CD4-positive, alpha-beta T cell treated with Interleukin-1 beta for 1 hour (primary cell): Measurements from ENCODE around the gene ZFAND3.
A peak's percentile ranks its signal among the peaks of the same experiment; 100 is the strongest.
"Not testable (repeated sequence)": the region's sequence is repeated elsewhere in the genome, so short reads cannot be mapped to it uniquely, and the experiment has no call there.

Experiments used
- DNase-seq, 2 donors: peaks; one replicate each; pipeline ENCODE4 v3.0.0-alpha.2; 2020 to 2022

Gene ZFAND3

DNA sequence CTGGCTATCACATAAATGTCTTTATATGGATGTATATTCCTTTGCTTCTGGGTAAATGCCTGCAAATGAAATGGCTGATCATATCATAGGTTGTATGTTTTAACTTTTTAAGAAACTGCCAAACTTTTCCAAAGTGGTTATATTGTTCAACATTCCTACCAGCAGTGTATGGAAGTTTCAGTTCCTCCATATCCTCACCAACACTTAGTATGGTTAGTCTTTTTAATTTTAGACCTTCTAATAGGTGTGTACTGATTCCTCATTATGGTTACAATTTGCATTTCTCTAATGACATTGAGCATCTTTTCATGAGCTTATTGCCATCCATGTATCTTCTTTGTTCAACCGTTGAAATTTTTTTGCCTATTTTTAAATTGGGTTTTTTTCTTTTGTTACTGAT lies 155.4 kb downstream of the ZFAND3 start:
- no peak for DNase-seq

DNA sequence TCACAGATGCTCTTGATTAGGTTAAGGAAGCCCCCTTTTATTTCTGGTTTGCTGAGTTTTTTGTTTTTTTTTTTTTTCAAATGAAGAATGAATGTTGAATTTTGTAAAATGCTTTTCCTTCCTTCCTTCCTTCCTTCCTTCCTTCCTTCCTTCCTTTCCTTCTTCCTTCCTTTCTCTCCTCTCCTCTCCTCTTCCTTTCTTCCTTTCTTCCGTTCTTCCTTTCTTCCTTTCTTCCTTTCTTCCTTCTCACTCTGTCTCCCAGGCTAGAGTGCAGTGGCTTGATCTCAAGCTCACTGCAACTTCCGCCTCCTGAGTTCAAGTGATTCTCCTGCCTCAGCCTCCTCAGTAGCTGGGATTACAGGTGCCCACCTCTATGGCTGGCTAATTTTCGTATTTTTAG lies 158.2 kb downstream of the ZFAND3 start:
- DNase-seq, result no peak

DNA sequence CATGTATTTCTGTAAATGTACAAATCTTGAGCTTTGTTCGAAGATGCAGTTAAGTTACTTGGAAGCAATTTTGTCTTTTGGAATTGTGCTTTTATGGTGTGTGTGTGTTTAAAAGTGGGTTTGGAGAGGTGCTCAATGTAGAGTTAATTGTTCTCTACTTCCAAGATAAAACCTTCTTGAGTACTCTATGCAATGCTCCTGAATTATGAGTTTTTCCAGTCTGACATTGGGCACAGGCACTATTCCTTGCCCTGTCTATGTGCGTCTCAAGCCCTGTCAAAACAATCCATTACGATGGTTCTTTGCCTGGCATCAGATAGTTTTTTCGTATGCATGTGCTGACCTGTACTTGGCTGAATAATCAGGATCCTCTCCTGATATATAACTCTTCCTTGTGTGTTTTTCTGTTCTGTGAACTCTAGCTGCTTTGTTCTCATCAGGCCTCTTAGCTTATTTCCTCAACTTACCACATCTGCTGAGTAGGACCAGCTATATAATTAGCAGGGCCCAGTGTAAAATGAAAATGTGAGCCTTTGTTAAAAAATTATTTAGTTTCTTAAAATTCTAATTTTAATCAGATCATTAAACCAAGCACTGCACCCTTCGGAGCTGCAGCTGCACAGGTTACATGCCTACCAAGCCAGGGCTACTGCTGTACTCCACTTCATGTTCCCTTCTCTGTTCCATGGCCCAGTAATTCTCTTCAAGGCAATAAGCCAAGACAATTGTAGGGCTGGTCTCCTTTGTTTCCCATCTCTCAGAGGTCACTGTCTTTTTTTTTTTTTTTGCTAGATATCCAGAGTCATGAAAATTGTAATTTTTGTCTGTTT lies 160.1 kb downstream of the ZFAND3 start:
- DNase-seq, result no peak

DNA sequence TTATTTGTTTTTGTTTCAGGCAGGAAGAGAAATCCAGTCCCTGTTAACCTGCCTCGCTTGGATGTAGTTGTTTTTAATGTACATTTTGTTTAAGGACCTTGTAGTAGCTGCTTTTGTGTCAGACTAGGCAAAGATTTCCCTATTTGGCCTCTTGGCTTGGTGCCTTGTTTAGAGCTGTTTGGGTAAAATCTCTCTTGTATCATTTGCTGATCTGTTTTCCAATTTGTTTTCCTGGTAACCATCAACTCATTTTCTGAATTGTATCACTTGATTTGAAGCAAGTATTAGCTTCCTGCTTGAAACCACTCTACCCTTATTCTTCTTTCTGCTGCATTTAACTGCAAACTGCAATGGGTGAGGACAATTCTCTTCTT lies 160.7 kb downstream of the ZFAND3 start:
- no peak for DNase-seq

DNA sequence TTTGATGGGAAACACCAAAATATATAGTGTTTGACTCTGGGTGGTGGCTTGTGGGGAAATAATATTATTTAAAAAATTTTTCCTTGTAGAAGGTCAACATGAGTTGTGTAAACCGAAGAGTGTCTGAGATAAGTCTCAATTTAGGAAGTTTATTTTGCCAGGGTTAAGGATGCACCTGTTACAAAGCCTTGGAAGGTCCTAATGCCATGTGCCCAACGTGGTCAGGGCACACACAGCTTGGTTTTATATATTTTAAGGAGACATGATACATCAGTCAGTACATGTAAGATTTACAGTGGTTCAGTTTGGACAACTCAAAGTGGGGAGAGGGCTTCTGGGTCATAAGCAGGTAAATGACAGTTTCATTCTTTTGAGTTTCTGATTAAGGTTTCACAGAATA lies 162.1 kb downstream of the ZFAND3 start:
- DNase-seq, result no peak

DNA sequence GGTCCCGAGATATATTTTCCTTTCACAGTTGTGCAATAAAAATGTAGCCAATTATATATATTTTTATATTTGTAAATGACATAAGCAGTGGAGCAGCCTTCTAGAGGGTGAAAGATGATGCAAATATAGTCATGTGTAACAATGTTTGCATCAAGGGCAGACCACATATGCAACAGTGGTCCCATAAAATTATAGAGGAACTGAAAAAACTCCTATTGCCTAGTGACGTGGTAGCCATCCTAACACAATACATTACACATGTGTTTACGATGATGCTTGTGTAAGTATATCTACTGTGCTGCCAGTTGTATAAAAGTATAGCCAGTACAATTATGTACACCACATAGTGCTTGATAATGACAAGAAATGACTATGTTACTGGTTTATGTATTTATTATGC lies 162.8 kb downstream of the ZFAND3 start:
- DNase-seq, result no peak

DNA sequence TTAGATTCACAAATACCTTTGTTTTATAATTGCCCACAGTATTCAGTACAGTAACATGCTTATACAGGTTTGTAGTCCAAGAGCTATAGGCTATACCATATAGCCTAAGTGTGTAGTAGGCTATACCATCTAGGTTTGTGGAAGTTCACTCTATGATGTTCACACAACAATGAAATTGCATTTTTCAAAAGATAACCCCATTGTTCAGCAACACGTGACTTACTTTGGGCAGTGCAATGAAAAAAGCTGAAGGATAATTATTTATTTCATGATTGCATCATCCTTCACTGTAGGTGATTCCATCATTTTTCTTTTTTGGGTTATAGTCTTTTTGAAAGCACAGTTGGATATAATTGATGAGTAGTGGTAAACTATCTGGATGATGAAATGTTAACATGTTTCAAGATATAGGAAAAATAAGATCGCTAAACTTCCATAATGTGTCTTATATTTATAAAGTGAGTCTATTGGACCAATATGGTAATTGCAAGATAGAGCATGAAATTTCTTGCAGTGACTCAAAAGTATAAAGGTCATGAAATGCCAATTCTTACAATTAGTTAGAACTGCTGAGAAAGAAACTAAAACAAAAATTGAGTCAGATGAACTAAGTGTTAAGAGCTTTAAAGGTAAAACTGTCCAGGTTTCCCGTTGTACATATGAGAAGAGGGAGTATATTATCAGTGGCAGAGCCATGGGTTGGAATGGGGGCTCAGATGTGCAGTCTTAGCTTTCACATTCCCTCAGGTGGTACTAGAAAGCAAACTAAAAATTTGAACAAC lies 164.4 kb downstream of the ZFAND3 start:
- DNase-seq, result no peak

DNA sequence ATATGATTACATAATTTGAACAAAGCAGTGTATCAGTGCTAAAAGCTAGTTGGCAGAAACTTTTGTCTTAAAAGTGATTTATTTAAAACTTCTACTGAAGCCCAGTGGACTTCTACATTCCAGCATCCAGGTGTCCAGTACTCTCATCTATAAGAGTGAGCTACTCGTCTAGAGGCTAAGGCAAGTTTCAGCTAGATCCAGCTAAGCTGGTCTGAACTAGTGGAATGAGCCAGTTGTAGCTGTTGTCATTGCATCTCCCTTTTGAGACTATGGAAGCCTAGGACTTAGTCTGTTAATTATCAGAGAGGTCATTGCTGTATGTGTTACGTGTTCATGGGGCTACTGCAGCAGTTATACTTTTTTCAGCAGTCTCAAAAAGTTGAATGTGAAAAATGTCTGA lies 165.1 kb downstream of the ZFAND3 start:
- no peak for DNase-seq

DNA sequence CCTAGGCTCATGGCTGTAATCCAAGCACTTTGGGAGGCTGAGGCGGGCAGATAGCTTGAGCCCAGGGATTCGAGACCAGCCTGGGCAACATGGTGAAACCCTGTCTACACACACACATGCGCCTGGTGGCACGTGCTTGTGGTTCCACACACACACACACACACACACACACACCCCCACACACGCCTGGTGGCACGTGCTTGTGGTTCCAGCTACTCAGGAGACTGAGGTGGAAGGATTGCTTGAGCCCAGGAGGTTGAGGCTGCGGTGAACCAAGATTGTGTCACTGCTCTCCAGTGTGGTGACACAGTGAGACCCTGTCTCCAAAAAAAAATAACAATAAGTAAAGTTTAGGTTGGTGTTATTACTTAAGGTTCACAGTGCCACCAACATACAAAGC lies 165.8 kb downstream of the ZFAND3 start:
- DNase-seq, result peak in 1 of 2 donors; percentile 26

DNA sequence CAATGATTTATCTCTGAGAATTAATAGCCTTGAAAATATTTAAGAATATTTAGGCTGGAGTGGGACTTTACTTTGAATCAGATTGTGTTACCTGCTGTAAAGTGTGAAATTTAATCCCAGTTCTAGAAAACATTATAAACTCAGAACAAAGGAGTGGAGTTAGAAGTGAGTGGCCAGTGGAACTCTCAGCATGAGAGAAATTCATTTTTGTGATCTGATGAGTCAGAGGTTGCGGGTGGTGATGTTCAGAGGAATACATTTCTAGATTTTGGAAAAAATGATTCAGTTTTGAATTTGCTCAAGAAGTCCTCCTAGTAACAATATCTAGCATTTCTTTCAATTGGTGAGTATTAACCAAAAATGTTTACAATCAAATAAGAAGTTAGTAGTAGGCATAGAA lies 167.5 kb downstream of the ZFAND3 start:
- no peak for DNase-seq

DNA sequence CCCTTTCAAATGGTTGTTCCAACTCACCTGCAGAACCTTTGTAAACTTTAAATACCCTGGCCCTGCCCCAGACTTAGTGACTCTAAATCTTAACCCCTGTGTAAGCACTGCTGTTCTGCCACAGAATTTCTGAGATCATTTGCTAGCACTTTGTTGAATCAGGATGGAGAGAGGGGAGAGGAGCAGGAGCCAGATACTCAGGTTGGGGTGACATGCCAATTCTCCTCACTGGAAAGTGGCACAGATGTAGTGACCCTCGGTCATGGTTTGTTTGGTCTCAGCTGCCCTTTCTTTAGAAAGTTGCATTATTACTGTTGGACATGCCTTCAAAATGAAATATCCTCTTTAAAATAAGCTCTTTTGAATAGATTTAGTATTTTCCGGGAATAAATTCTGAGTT lies 168.0 kb downstream of the ZFAND3 start:
- DNase-seq, result no peak

DNA sequence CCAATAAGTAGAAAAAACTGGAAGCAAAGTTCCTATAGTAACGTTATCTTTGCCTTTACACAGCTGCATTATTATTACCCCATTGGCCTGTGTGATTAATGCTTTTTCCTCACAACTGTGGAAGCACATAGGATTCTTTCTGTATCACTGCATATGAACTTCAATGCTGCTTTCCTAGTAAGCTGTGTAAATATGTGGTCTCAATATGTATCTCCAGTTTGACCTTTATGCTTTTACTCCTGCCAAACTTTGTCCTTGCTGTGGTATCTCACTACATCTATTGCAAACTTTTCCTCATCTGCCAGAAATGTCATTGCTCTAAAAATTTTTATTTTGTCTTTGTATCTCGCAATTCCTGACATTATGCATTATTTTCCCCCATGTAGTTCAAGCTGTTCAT lies 168.6 kb downstream of the ZFAND3 start:
- no peak for DNase-seq

DNA sequence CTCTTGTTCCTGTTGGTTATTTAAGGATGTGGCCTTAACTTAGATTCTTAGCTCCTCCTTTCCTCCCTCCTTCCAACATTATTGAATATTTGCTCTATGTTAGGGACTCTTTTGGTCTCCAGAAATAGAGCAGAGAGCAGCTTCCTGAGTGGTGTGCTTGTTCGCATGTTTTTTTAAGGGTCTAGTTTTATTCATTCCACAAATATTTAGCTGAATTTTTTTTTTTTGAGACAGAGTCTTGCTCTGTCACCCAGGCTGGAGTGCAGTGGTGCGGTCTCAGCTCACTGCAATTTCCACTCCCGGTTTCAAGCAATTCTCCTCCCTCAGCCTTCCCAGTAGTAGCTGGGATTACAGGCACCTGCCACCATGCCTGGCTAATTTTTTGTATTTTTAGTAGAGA lies 169.2 kb downstream of the ZFAND3 start:
- no peak for DNase-seq

DNA sequence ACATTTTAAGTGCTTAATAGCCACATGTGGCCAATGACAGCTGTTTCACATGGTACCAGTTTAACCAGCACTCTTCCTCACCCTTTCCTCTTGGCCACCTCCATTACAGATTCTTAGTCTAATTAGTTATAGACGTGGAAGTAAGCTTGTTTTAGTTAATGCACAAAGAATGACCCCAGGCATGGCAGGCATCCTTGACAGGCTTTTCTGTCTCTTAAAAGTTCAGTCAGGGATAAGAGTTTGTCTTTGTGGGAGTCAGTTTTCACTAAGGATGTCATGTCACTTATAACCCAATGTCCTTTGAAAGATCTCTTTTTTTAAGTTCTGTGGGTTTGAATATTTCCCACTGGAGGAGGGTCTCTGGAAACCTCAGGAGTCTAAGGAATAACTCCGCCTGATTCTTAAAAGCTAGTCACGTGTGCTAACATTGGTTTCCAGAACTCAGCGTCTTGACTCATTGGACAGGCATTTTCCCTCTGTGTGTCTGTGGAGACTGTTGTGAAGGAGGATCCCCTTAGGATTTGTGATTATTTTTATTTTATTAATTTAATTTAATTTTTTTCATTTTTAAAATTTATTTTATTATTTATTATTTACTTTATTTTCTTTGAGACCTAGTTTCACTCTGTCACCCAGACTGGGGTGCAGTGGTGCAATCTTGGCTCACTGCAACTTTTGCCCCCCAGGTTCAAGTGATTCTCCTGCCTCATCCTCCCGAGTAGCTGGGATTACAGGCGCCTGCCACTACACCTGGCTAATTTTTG lies 171.4 kb downstream of the ZFAND3 start:
- DNase-seq, result no peak

DNA sequence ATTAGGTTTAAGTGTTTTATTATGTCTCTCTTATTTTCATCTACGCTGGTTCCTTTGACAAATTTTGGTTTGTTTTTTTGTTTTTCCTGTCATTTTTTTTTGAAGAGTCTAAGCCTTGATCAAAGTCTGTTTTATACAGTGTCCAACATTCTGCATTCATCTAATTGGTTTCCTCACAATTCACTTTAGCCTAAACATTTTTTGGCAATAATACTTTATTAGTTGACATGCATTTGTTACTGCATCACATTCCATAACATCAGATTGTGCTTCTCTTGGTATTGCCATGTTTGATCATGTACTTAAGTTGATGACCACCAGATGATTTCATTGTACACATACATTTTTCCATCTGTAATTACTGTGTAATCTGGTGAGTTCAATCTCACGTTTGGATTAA lies 173.2 kb downstream of the ZFAND3 start:
- DNase-seq, result no peak

DNA sequence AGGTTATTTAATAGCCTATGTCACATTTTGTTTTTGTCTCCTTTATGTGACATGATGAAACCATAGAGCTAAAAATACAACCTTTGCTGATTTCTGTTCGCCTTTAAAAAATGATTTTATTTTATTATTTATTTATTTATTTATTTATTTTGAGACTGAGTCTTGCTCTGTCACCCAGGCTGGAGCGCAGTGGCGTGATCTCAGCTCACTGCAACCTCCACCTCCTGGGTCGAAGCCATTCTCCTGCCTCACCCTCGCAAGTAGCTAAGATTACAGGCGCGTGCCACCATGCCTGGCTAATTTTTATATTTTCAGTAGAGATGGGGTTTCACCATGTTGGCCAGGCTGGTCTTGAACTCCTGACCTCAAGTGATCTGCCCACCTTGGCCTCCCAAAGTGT lies 173.7 kb downstream of the ZFAND3 start:
- not testable (repeated sequence) for DNase-seq

DNA sequence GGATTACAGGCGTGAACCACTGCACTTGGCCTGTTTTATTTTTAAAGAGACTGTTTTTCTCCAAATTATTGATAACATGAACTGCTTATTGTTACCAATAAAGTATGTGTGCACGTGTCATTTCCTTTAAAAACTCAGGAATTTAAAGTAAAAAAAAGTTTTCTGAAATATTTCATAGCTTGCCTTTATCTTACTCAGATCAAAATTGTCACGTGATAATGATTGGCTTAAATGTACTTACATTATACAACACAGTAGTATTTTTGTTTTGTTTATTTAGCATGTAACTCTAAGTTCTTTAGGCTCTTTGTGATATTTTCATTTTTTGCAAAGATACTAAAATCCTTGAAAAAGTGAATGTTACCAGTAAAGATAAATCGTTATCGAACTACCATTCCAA lies 174.1 kb downstream of the ZFAND3 start:
- DNase-seq, result no peak

DNA sequence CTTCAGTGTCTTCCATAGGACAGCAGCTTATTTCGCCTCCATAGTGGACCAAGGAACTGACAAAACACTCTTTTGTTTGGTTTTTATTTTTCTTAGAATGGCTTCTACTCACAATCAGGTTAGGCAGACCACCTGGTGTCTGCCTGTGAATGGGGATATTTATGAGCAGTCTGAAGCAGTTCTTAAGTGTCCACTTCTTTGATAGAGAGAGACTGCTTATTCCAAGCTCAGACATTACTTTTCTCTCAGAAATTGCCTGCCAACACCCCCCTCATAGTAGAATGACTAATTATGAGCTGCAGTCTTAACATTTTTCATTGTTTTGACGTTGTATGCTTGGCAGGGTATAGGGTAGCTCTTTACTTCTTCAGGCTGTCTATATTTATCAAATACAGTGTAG lies 174.7 kb downstream of the ZFAND3 start:
- no peak for DNase-seq

DNA sequence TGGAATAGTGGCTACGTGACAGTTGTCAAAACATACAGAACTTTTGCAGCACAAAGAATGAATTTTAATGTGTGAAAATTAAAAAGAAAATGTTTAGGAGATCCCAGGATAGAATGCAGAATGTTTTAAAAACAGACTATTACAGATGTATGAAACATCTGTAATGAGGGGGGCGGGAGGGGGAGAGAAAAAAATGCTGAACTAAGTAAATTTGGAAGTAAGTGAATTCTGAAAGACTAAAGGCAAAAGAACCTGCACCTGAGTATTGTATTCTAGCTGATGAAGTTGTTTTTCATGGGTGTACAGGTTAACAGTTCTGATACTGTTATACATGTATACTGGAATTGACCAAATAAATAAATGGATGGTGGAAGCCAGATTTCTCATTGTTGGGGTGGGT lies 178.8 kb downstream of the ZFAND3 start:
- no peak for DNase-seq

DNA sequence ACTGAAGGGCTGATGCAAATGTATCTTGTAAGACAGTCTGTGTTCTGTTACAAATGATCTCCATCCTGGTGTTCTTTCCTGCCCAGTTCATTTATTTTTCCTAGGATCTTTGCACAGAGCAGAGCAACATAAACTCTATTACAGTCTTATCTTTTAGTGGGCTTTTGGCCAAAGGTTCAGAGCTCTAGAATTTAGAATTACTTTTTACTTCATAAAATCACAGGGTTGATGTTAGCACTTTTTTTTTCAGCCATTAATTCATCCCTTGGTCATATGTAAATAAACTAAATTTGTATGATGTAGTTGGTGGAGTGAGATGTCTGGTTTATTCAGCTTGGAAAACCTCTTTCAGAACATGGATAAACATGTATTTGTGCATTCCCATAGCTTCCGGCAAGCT lies 181.9 kb downstream of the ZFAND3 start:
- no peak for DNase-seq

DNA sequence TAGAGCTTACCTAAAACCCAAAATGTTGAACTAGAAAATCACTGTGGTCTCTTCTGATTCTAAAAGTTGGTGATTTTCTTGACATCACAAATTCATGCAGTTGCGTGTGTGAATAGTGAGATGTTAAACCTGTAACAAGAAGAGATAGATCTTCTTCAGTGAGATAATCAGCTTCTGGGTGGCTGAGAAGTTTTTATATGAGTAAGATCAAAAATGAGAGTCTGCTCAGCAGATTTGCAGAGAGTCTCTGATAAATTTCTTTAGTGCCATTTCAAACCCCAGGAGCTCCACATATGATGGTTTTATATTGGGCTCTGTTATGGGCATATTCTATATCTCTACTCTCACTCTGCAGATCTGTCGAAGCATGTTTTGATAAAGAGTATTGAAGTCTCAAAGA lies 185.4 kb downstream of the ZFAND3 start:
- no peak for DNase-seq

DNA sequence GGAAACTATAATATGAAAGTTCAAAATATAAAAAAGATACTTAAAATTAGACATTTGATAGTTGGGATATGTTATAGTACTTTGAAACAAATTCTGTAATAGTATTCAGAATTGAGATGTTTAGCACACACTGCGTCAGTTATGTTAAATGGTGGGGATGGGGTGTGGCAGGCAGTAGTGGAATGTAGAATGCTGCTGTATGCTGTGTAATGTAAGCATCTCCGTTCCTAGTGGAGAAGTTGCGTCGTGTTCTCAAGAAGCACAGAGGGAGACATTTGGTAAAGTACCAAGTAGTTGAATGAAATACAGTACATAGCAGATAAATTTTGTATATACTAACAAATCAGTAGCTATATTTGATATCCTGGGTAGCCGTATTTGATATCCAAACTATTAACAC lies 192.4 kb downstream of the ZFAND3 start:
- no peak for DNase-seq

DNA sequence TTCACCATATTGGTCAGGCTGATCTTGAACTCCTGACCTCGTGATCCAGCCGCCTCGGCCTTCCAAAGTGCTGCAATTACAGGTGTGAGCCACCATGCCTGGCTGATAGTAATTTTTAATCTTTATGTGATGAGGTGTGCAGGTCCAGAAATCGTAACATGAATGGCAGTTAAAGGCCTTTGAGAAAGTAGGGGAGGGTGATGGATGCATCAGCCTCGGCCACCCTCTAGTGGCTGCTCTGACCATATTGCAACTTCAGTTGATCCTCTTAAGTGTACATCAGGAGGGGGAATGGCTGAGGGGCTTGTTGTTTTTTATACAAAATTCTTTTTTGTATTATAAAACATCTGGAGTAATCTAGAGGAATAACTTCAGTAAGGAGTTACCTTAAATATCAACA lies 193.0 kb downstream of the ZFAND3 start:
- DNase-seq, result peak in 1 of 2 donors; percentile 5

DNA sequence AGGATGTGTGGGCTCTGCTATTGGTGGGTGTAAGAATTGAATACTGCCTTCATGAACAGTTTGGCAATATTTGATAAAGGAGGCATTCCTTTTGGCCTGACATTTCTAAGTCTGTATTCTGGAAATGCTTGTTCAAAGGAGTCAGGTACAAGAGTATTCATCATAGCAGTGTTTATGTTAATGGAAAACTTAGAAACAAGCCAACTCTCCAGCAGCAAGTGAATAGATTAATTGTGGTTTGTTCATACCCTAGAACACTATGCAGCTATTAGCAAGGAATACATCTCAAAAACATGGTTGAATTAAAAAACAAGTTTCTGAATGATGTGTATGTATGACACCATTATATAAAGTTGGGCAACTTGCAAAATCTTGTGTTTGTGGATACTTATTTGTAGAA lies 195.8 kb downstream of the ZFAND3 start:
- DNase-seq, result no peak
